HL-60 (cell line): ENCODE results near the gene RNF112.

Source experiments
- CTCF ChIP-seq: IDR thresholded peaks from one replicate; pipeline ENCODE4 v1.5.1; 2011; ENCODE audit warnings: low read length, control low read depth, inconsistent platforms; ENCODE audit not compliant: insufficient read depth
- GABPA ChIP-seq: IDR thresholded peaks from 2 replicates; pipeline ENCODE4 v1.6.1; 2012; ENCODE audit warnings: low read depth
- POLR2AphosphoS5 ChIP-seq: IDR thresholded peaks from 2 replicates; pipeline ENCODE4 v1.6.1; 2012; ENCODE audit warnings: low read depth
- REST ChIP-seq: IDR thresholded peaks from 2 replicates; pipeline ENCODE4 v1.6.1; 2012; ENCODE audit warnings: low read depth; ENCODE audit not compliant: insufficient replicate concordance
- SPI1 ChIP-seq: IDR thresholded peaks from 2 replicates; pipeline ENCODE4 v1.6.1; 2012; ENCODE audit warnings: low read depth, mild to moderate bottlenecking, borderline replicate concordance

GRCh38 chr17:19409509-19409908 is 1.5 kb upstream of the RNF112 start:
- TF ChIP-seq CTCF: no peak
- no peak for TF ChIP-seq POLR2AphosphoS5
- no peak for TF ChIP-seq REST
- TF ChIP-seq SPI1: no peak
- TF ChIP-seq GABPA: no peak
